ENCODE measurements around the gene TBC1D17. TPM values are rescaled to one million over a fixed set of nuclear protein-coding genes. Genes with fewer than 3 reads are reported as not detected.

TBC1D17 gene
- total and polyA plus RNA-seq, 9 donors = 23.1 to 77.5 (median 49.8) TPM

GRCh38 chr19:49862391-49863253 lies 14.9 kb upstream of the TBC1D17 start:
- no peaks in the 10 kb centered on the region for H3K36me3 ChIP-seq
- H3K4me3 ChIP-seq = no peak overlapping the region
- peak in 1 of 3 donors; percentile 10 for TF ChIP-seq CTCF (IDR thresholded peaks at IDR 0.05)
- no peak for TF ChIP-seq EP300 (IDR thresholded peaks at IDR 0.05)
- H3K4me1 ChIP-seq (ENCODE audit: insufficient read depth) = peaks cover 17% of the 10 kb centered on the region
- peak overlapping the region; percentile 65 to 68 for H3K27ac ChIP-seq
- no peaks in the 10 kb centered on the region for H3K27me3 ChIP-seq
- peak; percentile 54 to 89 (median 56) for DNase-seq
- intact Hi-C loops (cut with DNase I) = loop anchor here in 1 of 4 donors (5.0 kb wide), 1 partner anchor 55 kb away; no protein-coding TSS in a partner anchor
- H3K9me3 ChIP-seq = no peaks in the 10 kb centered on the region
- WGBS, 3 donors = 45 to 61% (median 54%) methylated on average over 46 to 49 of the region's 49 CpGs

DNA sequence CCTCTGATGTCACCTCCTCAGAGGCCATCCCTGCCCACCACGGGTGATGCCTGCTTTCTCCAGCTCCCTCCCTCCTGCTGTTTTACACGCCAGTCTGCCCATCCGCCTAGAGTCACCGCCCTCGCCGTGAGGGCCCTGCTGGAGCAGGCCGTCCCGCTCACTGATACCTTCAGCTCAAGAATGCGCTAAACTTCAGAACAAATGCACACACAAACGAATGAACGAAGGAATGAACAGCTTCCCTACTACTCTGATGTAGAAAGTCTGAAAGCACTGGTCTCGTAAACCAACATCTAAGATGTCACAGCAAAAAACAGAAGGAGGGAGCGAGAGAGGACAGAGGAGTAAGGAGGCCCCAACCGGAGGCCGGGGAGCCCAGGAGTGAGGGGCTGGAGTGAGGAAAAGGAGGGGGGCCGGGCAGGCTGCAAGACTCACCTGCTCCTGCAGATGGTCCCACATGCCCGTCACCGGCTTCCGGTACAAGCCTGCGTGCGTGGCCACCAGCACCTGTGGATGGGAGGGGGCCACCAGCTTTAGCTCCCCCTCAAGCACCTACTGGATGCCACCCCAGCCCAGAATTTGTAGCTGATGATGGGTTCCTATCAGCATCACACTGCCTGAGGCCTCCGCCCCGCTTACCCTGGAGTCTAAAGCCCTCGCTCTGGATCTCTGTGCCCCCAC lies 14.1 kb upstream of the TBC1D17 start:
- TF ChIP-seq CTCF (IDR thresholded peaks at IDR 0.05) (no peak), POLR2A (IDR thresholded peaks at IDR 0.05) (no peak), EP300 (IDR thresholded peaks at IDR 0.05) (no peak)
- 87% methylated on average over 24 of the region's 24 CpGs for WGBS, 3 donors
- Histone ChIP-seq H3K4me1 (ENCODE audit: insufficient read depth) (peaks cover 19% of the 10 kb centered on the region), H3K27ac (peak overlapping the region in 1 of 2 donors; percentile 65), H3K4me3 (no peak overlapping the region), H3K27me3 (no peaks in the 10 kb centered on the region), H3K36me3 (no peaks in the 10 kb centered on the region), H3K9me3 (no peaks in the 10 kb centered on the region)
- intact Hi-C loops (cut with DNase I) = loop anchor here in 1 of 4 donors (5.0 kb wide), 1 partner anchor 56 kb away; no protein-coding TSS in a partner anchor
- DNase-seq = peak in 2 of 5 donors; percentile 37 to 44

DNA sequence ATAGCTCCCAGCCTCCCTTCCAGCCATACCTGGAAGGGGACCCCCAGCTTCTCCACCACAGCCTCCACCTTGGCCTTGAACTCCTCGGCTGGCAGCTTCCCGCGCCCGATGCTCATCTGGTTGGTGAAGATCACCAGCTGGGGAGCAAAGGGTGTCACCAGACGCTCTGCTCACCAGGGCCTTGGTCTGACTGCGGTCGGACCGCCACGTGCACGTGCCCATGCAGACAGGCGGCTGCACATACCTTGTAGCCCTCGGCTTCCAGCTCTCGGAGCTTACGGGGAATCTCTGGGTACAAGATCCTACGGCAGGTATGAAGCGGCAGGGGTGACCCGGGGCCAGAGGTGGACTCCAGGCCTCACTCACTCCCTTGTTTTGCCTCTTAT lies 13.6 kb upstream of the TBC1D17 start:
- Histone ChIP-seq H3K9me3 (no peaks in the 10 kb centered on the region), H3K27ac (no peak overlapping the region), H3K36me3 (no peaks in the 10 kb centered on the region), H3K4me1 (ENCODE audit: insufficient read depth) (peaks cover 22% of the 10 kb centered on the region), H3K4me3 (no peak overlapping the region), H3K27me3 (no peaks in the 10 kb centered on the region)
- DNase-seq = peak in 3 of 5 donors; percentile 34 to 58 (median 42)
- intact Hi-C loops (cut with DNase I) = loop anchor here in 1 of 4 donors (5.0 kb wide), 1 partner anchor 57 kb away; no protein-coding TSS in a partner anchor
- TF ChIP-seq POLR2A (IDR thresholded peaks at IDR 0.05) (no peak), CTCF (IDR thresholded peaks at IDR 0.05) (no peak), EP300 (IDR thresholded peaks at IDR 0.05) (no peak)
- 61 to 79% (median 66%) methylated on average over 16 to 17 of the region's 17 CpGs for WGBS, 3 donors

GRCh38 chr19:49864890-49865289 lies 12.6 kb upstream of the TBC1D17 start:
- Histone ChIP-seq H3K36me3 (no peaks in the 10 kb centered on the region), H3K27me3 (no peaks in the 10 kb centered on the region), H3K4me1 (ENCODE audit: insufficient read depth) (peaks cover 24% of the 10 kb centered on the region), H3K27ac (peak overlapping the region in 1 of 2 donors; percentile 80), H3K9me3 (no peaks in the 10 kb centered on the region), H3K4me3 (no peak overlapping the region)
- 61 to 70% (median 70%) methylated on average over 13 of the region's 13 CpGs for WGBS, 3 donors
- intact Hi-C loops (cut with DNase I) = loop anchor here in 1 of 4 donors (5.0 kb wide), 1 partner anchor 58 kb away; no protein-coding TSS in a partner anchor
- DNase-seq = no peak
- TF ChIP-seq POLR2A (IDR thresholded peaks at IDR 0.05) (no peak), CTCF (IDR thresholded peaks at IDR 0.05) (no peak), EP300 (IDR thresholded peaks at IDR 0.05) (no peak)
